Measurements from ENCODE around the gene GDNF.

Gene GDNF

GRCh38 chr5:37777432-37778130, 62.3 kb downstream of the GDNF start:
- DNase-seq (ENCODE audit: low read depth in 2 of 2) = no peak

GRCh38 chr5:37776826-37777225, 63.0 kb downstream of the GDNF start:
- DNase-seq (ENCODE audit: low read depth in 2 of 2) = no peak

DNA sequence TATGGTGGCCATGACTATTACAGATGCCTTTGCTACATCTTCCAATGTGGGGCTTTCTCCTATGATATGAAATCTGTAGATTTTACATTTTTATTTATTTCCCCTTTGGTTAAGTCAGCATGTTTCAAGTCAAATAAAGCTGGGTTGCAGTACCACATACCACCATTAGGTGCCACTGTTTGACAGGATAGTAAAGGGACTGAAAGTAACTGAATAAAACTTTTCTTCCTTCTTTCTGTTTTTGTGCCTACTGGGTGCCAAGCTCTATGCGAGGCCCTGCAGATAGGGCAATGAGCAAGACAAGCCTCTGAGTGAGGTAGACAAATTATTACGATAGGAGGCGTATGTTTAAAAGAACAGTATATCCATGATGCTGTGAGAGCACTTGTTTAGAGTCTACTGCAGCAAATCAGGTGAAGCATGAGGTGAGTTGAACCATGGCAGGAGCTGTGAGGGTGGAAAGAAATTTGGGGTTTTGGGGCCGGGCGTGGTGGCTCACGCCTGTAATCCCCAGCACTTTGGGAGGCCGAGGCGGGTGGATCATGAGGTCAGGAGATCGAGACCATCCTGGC, 64.8 kb downstream of the GDNF start:
- peak in 1 of 2 donors; percentile 3 for DNase-seq (ENCODE audit: low read depth in 2 of 2)

DNA sequence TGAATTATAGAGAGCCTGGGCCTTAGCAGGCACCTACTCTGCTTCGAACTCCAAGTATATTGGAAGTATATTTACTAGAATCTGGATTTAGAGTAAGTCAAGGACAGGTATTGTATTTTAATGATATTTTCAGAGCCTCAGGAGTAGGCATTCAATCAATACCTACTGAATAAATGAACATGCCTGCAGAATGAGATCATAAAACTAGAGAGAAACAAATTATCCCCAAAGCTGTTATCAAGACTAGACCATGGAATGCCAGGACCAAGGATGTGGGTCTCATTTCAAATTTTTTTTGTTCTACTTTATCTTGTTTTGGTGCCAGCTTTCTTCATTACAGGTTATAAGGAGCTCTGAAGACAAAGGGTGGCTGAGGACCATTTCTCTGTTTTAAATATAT, 66.0 kb downstream of the GDNF start:
- DNase-seq (ENCODE audit: low read depth in 2 of 2) = no peak

DNA sequence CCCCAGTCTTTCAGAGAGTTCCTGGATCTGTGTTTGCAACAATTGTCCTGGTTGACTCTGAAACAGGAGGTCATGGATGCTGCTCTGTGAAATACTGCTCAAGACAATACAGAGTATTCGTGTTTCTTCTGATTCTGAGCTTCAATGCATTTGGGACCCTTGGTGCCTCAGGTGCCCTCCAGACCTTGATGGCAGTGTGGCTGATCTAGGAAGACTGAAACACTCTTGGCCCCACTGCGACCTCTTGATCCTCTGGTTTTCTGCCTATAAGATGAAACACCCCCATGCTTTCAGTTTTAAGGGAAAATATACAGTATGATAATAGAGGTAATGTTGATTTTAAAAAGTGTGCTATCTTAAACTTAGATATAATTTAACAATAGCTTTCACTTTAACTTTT, 67.6 kb downstream of the GDNF start:
- no peak for DNase-seq (ENCODE audit: low read depth in 2 of 2)

DNA sequence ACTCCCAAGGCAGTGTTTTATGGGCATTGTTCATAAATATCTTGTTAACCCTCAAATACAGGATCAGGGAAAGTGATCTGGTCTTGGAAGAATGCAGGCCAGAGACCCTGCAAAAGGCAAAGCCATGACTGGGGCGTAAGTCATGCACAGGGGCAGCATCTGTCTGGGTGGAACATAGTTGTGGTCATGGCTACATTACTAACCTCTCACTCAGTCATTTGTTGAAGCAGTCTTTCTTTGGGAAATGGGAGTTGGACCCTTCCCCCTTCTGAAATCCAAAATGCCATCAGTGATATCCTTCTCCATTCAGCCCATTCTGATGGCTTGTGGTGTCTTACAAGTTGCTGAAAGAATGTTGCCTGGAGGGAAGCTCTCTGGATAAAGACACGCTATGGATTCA, 68.1 kb downstream of the GDNF start:
- no peak for DNase-seq (ENCODE audit: low read depth in 2 of 2)

- no peak for DNase-seq (ENCODE audit: low read depth in 2 of 2)
Observed at GRCh38 chr5:37771203-37771611, 68.6 kb downstream of the GDNF start.

DNA sequence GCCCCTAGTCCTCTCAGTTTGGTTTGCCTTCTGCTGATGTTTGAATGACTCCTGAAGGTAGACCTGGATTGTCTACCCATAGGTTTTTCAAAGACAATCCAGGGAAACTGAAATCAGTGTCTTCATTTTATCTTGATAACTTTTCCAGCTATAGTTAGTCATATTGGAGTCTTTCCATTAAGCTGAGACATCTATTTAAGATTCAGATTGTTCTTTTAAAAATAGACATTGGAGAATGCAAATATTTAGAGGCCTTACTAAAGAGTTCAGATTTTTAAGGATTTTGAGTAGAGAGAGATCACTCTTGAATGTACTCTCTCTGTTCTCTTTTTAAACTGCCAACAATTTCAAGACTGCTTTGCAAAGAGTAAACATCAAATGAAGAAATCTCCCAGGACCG, 69.1 kb downstream of the GDNF start:
- DNase-seq (ENCODE audit: low read depth in 2 of 2) = no peak

- DNase-seq (ENCODE audit: low read depth in 2 of 2) = no peak
Observed at GRCh38 chr5:37769840-37770239, 70.0 kb downstream of the GDNF start.

- no peak for DNase-seq (ENCODE audit: low read depth in 2 of 2)
Observed at GRCh38 chr5:37769108-37769507, 70.7 kb downstream of the GDNF start.

DNA sequence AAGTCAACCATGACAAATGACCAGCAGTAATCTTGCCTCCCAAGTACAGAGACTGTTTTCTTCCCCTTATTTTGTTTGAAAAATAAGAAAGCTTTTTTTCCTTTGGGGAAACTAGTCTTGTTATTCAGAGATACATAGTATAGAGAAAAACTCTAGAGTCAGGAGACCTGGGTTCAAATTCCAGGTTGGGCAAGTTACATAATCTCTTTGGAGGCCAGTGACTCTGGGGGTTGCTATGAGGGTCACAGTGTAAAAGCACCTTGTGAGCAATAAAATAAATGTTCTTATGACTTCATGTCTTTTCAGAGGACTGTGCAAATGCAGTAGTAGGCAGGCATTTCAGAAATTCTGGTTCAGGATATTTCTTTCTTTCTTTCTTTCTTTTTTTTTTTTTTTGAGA, 71.5 kb downstream of the GDNF start:
- no peak for DNase-seq (ENCODE audit: low read depth in 2 of 2)

GRCh38 chr5:37767961-37768360, 71.9 kb downstream of the GDNF start:
- DNase-seq (ENCODE audit: low read depth in 2 of 2) = no peak

DNA sequence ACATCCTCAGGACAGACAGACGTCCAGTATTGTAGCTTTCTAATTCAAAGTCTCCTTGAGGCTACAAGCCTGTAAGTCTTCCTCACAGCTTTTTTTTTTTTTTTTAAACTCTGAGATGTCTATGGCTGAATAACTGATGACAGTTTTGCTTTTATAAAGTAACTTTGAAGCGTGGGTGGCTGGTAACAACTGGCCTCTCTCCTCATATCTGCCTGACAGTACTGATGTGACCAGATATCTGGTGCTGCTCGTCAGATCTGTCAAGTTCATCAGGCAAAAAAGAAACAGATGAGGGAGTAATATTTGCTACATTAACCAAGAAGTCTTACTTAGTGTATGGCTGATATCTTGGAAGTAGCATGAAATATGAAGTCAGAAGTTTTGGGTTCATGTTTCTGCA, 72.6 kb downstream of the GDNF start:
- DNase-seq (ENCODE audit: low read depth in 2 of 2) = no peak

All from activated CD4-positive, alpha-beta T cell treated with anti-CD3 and anti-CD28 coated beads for 24 hours (primary cell).